H1 (cell line): Measurements from ENCODE around the gene WDR4. TPM values are rescaled to one million over a fixed set of nuclear protein-coding genes. Genes with fewer than 3 reads are reported as not detected.

ENCODE experiments used
- CHD1 ChIP-seq: IDR thresholded peaks from 2 replicates; pipeline ENCODE4 v1.6.1; 2012; ENCODE audit warnings: low read depth, low read length, improper control_type of control experiment
- CTBP2 ChIP-seq: IDR thresholded peaks from 2 replicates; pipeline ENCODE4 v1.7.0; 2011; ENCODE audit warnings: borderline replicate concordance, mild to moderate bottlenecking, moderate library complexity, mixed read lengths, low read length; ENCODE audit not compliant: insufficient read depth, insufficient read length
- EP300 ChIP-seq, 2 experiments: IDR thresholded peaks; 1 replicate in 1 of 2; 2 replicates in 1 of 2; pipeline ENCODE4 v1.6.1; 2011 to 2012; ENCODE audit warnings: low read depth in 2 of 2, low read length in 2 of 2, mild to moderate bottlenecking in 2 of 2, borderline replicate concordance in 1 of 2, inconsistent platforms in 1 of 2, moderate library complexity in 1 of 2
- GABPA ChIP-seq: IDR thresholded peaks from 2 replicates; pipeline ENCODE4 v1.6.1; 2011; ENCODE audit warnings: mild to moderate bottlenecking, low read length, moderate library complexity, borderline replicate concordance; ENCODE audit not compliant: insufficient read depth
- POLR2A ChIP-seq, 2 experiments: IDR thresholded peaks; 1 replicate in 1 of 2; 2 replicates in 1 of 2; pipeline ENCODE4 v1.6.1; 2011; ENCODE audit warnings: low read depth in 2 of 2, low read length in 2 of 2, mild to moderate bottlenecking in 2 of 2; ENCODE audit errors: control extremely low read depth in 1 of 2
- SIN3A ChIP-seq, 2 experiments: IDR thresholded peaks in 1 of 2; conservative IDR thresholded peaks in 1 of 2; 2 replicates each; pipeline ENCODE4 v1.6.1; 2011 to 2012; ENCODE audit warnings: low read length in 2 of 2, improper control_type of control experiment in 1 of 2, low read depth in 1 of 2, mild to moderate bottlenecking in 1 of 2
- SRF ChIP-seq: IDR thresholded peaks from 2 replicates; pipeline ENCODE4 v1.6.1; 2011; ENCODE audit warnings: mild to moderate bottlenecking, low read depth, low read length, moderate library complexity
- SUZ12 ChIP-seq: fragments of 200-600 bp; sonication (generic); IDR thresholded peaks from 2 replicates; pipeline ENCODE4 v1.6.1; 2012; ENCODE audit warnings: mild to moderate bottlenecking, inconsistent platforms, low read length, moderate library complexity, mixed read lengths
- TAF1 ChIP-seq: IDR thresholded peaks from 2 replicates; pipeline ENCODE4 v1.6.1; 2011; ENCODE audit warnings: mild to moderate bottlenecking, low read depth, low read length
- polyA plus RNA-seq, 7 experiments: library from polyadenylated mRNA; depleted of rRNA in 3 of 7; stranded (reverse) in 5 of 7; unstranded in 2 of 7; fragments of >200 nt in 5 of 7; fragments of 200-250 nt in 2 of 7; gene quantifications; 1 replicate in 5 of 7; 2 replicates in 1 of 7; 4 replicates in 1 of 7; pipeline versions ENCODE4 v1.2.1 to v1.2.3, GENCODE V29; 2011 to 2013; ENCODE audit warnings: missing spikeins in 2 of 7, mixed read lengths in 2 of 7
- total RNA-seq: library from RNA; stranded (reverse); fragmentation: NEBNext Ultra II Directional; extraction: Animal tissue kit (Norgen Biotek cat#: 25700); gene quantifications from 2 replicates; pipeline ENCODE4 v1.2.1, GENCODE V29; 2021

Gene WDR4
- total and polyA plus RNA-seq, 2 of the 8 experiments (the other 6 are each of a cell fraction or from before 2014, with no cell fraction given), result 28.9 to 47.8 TPM

DNA sequence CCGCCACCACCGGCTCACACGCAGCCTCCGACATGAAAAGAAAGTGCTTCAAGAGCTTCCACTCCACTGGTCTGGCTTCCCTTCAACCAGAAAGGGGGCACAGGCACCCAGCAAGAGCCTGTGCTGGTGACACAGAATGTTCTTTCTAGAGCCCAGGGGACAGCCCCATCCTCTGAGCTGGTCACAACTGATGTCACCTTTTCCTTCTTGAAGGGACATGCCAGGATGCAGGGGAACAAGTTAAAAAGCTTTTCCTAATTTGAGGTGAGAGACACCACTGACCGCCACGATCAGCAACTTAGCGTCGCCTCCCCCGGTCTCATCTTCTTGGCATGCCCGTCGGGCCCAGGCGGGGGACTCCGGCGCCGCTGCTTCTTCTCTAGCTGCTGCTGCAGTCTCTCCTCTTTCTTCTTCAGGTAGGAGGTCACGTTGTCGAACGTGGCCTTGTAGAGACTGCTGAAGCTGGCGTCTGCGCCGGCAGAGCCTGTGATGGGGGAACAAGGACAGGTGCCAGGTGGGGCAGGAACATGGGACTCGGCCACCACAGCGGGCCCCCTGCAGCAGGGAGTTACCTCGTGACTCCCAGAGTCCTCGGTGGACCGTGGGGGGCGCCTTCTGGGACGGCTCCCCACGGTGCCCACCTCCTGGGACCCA is 29.5 kb downstream of the WDR4 start (continued):
- TF ChIP-seq EP300 (IDR thresholded peaks at IDR 0.05; ENCODE audit: borderline replicate concordance in 1 of 2, low read depth in 2 of 2, low read length in 2 of 2) (no peak), POLR2A (IDR thresholded peaks at IDR 0.05; ENCODE audit: control extremely low read depth in 1 of 2, low read depth in 2 of 2, low read length in 2 of 2) (no peak), CHD1 (no peak), SUZ12 (no peak), SIN3A (conservative IDR thresholded peaks at IDR 0.05 in 1 of 2, IDR thresholded peaks at IDR 0.05 in 1 of 2; ENCODE audit: low read depth in 1 of 2, low read length in 2 of 2) (no peak), CTBP2 (no peak), SRF (no peak), TAF1 (no peak), GABPA (no peak)
- TF ChIP-seq, all 59 proteins: peak for 0
